Spleen (tissue), 11 donors: ENCODE data around the gene ADAMTS12. TPM values are rescaled to one million over a fixed set of nuclear protein-coding genes. Genes with fewer than 3 reads are reported as not detected.

Experiments used
- DNase-seq: peaks from one replicate; pipeline ENCODE4 v3.0.0-alpha.2; 2020
- H3K27ac ChIP-seq, 8 donors: fragments of 200-600 bp; sonication (generic) in 7 of 8; 1 replicate in 4 of 8; 2 replicates in 4 of 8; pipeline versions ENCODE4 v1.5.0 to v1.8.0; 2016 to 2021; ENCODE audit warnings: inconsistent platforms in 4 of 8, mild to moderate bottlenecking in 4 of 8, moderate library complexity in 1 of 8
- H3K27me3 ChIP-seq, 7 donors: fragments of 200-600 bp; sonication (generic) in 6 of 7; replicated peaks in 1 of 7; 1 replicate in 4 of 7; 2 replicates in 3 of 7; pipeline versions ENCODE4 v1.5.0 to v1.8.0; 2016 to 2021; ENCODE audit warnings: inconsistent platforms in 3 of 7, mild to moderate bottlenecking in 1 of 7
- H3K36me3 ChIP-seq, 6 donors: fragments of 200-600 bp; sonication (generic) in 5 of 6; 1 replicate in 4 of 6; 2 replicates in 2 of 6; pipeline versions ENCODE4 v1.5.0 to v1.8.0; 2016 to 2021; ENCODE audit warnings: inconsistent platforms in 2 of 6
- H3K4me1 ChIP-seq, 6 donors: fragments of 200-600 bp; sonication (generic) in 5 of 6; 1 replicate in 3 of 6; 2 replicates in 3 of 6; pipeline versions ENCODE4 v1.5.0 to v1.8.0; 2016 to 2021; ENCODE audit warnings: inconsistent platforms in 3 of 6
- H3K4me3 ChIP-seq, 8 donors: fragments of 200-600 bp; sonication (generic) in 7 of 8; 1 replicate in 4 of 8; 2 replicates in 4 of 8; pipeline versions ENCODE4 v1.5.0 to v1.8.0; 2016 to 2021; ENCODE audit warnings: inconsistent platforms in 4 of 8, mild to moderate bottlenecking in 4 of 8, moderate library complexity in 2 of 8
- H3K9me3 ChIP-seq, 8 donors: fragments of 200-600 bp; sonication (generic) in 7 of 8; 1 replicate in 4 of 8; 2 replicates in 4 of 8; pipeline versions ENCODE4 v1.5.0 to v1.8.0; 2016 to 2021; ENCODE audit warnings: inconsistent platforms in 4 of 8
- POLR2A ChIP-seq, 3 donors: fragments of 450-650 bp; IDR thresholded peaks; one replicate each; pipeline ENCODE4 v1.5.1; 2017; ENCODE audit warnings: antibody characterized with exemption in 3 of 3, mild to moderate bottlenecking in 1 of 3
- POLR2AphosphoS5 ChIP-seq, 3 donors: sonication (generic); formaldehyde crosslinking; IDR thresholded peaks; one replicate each; pipeline ENCODE4 v1.5.1; 2017; ENCODE audit warnings: antibody characterized with exemption in 3 of 3
- WGBS, 5 donors: extraction: QIAGEN DNeasy Blood & Tissue Kit in 3 of 5; methylation state at CpG; one replicate each; pipeline versions ENCODE4 v1.1.5 to v1.1.7; 2013 to 2018; 5-methylcytosine and 5-hydroxymethylcytosine counted together
- intact Hi-C: fragments of 100-400 bp; cut with DNase I; formaldehyde crosslinking; loops from one replicate; pipeline ENCODE4 v1.15.0; 2023; ENCODE audit warnings: low total_unique reads
- polyA plus RNA-seq, 3 donors: library from polyadenylated mRNA; stranded (reverse); fragments of 200-250 nt; gene quantifications; one replicate each; pipeline ENCODE4 v1.2.1, GENCODE V29; 2013
- total RNA-seq, 7 donors: library from RNA; depleted of rRNA in 3 of 7; stranded (reverse); fragments of >200 nt in 3 of 7; fragmentation: NEBNext Ultra II Directional in 4 of 7; extraction: Animal tissue kit (Norgen Biotek cat#: 25700) in 4 of 7; gene quantifications; one replicate each; pipeline versions ENCODE4 v1.1.0 to v1.2.1, GENCODE V29; 2016 to 2021
- TF ChIP-seq, protein P1 (sequence below), 11 experiments: fragments of 200-600 bp in 7 of 11; fragments of 450-650 bp in 4 of 11; sonication (generic) in 4 of 11; IDR thresholded peaks in 8 of 11; conservative IDR thresholded peaks in 3 of 11; 1 replicate in 7 of 11; 2 replicates in 4 of 11; pipeline versions ENCODE4 v1.4.0 to v1.8.0; 2016 to 2021; ENCODE audit warnings: antibody characterized with exemption in 11 of 11, inconsistent platforms in 4 of 11, mild to moderate bottlenecking in 1 of 11
- donor health status: healthy with polysubstance abuse.
- donor health status: DM: no; HTN: no; CAD: no; lungs with moderate emphysema.
- donor health status: DM: no; HTN: no; CAD: no.
- donor health status: Bipolar disorder and iron deficiency.
- donor health status: healthy.
- donor health status: DM: no; HTN: no; CAD: no.
- donor health status: DM: yes; HTN: yes; CAD: no.

ADAMTS12 gene
- total and polyA plus RNA-seq, 10 donors: 0.07 to 4.3 (median 1.4) TPM

DNA sequence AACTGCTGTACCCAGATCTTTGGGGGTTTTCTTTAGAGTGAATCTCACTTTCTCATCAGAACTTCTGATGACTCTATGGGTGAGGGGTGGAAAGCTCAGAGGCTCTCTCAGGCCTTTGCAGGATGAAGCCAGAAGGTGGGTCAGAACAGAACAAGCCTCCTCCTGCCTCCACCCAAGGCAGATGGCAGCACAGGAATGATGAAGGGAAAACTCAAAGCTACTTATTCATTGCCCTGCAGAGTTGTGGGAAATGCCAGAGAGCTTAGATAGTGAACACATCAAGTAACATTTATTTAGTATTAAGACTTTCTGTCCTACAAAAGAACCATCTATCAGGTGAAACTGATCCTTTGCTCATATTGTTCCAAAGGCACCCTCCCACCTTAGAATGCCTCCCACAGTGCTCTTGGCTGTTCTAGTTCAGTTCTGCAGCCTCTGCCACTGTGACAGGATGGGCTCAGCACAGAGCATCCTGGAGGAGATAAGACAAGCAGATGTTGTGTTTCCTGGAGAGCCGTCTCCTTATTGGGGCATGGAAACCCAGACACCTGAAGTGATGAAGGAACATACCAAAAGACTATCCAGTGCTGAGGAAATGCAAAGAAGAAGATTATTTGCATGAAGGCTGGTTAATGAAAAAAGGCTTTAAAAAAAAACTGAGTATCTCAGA, 146.6 kb downstream of the ADAMTS12 start:
- Histone ChIP-seq H3K9me3 (no peaks in the 10 kb centered on the region), H3K4me3 (no peak overlapping the region), H3K4me1 (no peaks in the 10 kb centered on the region), H3K27me3 (no peaks in the 10 kb centered on the region), H3K36me3 (no peaks in the 10 kb centered on the region), H3K27ac (no peak overlapping the region)
- WGBS, 5 donors: 67 to 85% (median 76%) methylated on average over 1 of the region's 1 CpG
- no peak for DNase-seq
- intact Hi-C loops: no loop called here
- TF ChIP-seq, protein P1, sequence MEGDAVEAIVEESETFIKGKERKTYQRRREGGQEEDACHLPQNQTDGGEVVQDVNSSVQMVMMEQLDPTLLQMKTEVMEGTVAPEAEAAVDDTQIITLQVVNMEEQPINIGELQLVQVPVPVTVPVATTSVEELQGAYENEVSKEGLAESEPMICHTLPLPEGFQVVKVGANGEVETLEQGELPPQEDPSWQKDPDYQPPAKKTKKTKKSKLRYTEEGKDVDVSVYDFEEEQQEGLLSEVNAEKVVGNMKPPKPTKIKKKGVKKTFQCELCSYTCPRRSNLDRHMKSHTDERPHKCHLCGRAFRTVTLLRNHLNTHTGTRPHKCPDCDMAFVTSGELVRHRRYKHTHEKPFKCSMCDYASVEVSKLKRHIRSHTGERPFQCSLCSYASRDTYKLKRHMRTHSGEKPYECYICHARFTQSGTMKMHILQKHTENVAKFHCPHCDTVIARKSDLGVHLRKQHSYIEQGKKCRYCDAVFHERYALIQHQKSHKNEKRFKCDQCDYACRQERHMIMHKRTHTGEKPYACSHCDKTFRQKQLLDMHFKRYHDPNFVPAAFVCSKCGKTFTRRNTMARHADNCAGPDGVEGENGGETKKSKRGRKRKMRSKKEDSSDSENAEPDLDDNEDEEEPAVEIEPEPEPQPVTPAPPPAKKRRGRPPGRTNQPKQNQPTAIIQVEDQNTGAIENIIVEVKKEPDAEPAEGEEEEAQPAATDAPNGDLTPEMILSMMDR (IDR thresholded peaks at IDR 0.05 in 8 of 11, conservative IDR thresholded peaks at IDR 0.05 in 3 of 11): no peak
- no peak for TF ChIP-seq POLR2A (IDR thresholded peaks at IDR 0.05)
- TF ChIP-seq POLR2AphosphoS5 (IDR thresholded peaks at IDR 0.05): no peak

DNA sequence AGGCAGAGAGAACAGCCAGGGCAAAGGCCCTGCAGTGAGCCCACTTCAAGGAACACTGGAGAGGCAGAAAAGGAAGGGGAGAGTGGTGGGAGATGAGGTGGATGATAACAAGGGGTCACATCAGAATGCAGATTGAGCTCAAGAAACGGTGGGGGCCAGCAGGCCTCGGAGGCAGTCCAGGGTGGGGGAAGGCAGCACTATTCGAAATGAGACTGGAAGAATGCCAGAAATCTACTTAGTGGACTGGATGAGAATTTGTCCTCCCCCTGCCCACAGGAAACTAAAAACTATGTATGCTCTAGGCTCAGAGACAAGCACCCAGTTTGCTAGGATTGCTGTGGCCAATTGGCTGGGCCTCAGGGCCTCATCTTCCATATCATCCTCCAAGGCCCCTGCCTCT, 148.7 kb downstream of the ADAMTS12 start:
- Histone ChIP-seq H3K9me3 (no peaks in the 10 kb centered on the region), H3K36me3 (no peaks in the 10 kb centered on the region), H3K27me3 (no peaks in the 10 kb centered on the region), H3K4me3 (no peak overlapping the region), H3K4me1 (no peaks in the 10 kb centered on the region), H3K27ac (peak overlapping the region in 1 of 8 donors; percentile 15)
- no peak for DNase-seq
- TF ChIP-seq, protein P1 (IDR thresholded peaks at IDR 0.05 in 8 of 11, conservative IDR thresholded peaks at IDR 0.05 in 3 of 11): no peak
- no peak for TF ChIP-seq POLR2A (IDR thresholded peaks at IDR 0.05)
- TF ChIP-seq POLR2AphosphoS5 (IDR thresholded peaks at IDR 0.05): no peak
- 54 to 68% (median 62%) methylated on average over 3 of the region's 3 CpGs for WGBS, 5 donors
- intact Hi-C loops: no loop called here

DNA sequence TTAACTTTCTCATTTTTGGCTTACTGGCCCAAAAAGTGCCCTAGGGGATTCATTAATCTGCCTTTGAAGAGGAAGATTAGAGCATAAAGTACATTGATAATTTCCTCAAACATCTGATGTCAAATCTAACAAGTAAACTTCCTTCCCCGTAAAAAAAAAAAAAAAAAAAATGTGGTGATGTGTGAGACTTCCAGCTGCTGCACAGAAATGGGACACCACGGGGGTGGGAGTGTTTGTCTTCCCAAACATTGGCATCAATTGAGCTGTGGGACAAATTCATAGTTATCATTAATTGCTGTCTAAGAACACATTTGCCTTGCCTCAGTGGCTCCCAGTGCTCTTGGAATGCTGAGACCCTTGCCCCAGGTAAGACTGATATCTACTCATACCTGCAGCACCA, 149.6 kb downstream of the ADAMTS12 start:
- WGBS, 5 donors: 52 to 70% (median 63%) methylated on average over 2 of the region's 2 CpGs
- H3K4me3 ChIP-seq: no peak overlapping the region
- intact Hi-C loops: no loop called here

DNA sequence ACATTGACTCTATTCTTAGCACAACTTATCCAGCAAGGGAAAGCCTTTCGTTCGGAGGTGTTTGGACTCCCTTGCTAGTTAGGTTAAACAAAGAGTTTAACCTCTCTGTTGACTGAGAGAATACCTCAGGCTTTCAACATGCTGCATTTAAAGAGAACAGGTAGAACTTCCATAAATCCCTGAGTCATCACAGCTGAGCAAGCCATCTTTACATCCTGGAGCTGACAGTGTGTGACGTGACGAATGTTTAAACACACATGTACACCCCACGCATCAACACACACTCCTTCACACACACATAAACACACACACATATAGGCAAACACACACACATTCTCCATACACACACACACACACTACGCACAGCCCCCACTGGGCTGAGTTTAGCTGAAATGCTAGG, 152.8 kb downstream of the ADAMTS12 start:
- DNase-seq: no peak
- Histone ChIP-seq H3K27me3 (no peaks in the 10 kb centered on the region), H3K9me3 (no peaks in the 10 kb centered on the region), H3K27ac (no peak overlapping the region), H3K36me3 (no peaks in the 10 kb centered on the region), H3K4me1 (no peaks in the 10 kb centered on the region), H3K4me3 (no peak overlapping the region)
- intact Hi-C loops: no loop called here
- WGBS, 5 donors: 89 to 96% (median 95%) methylated on average over 6 of the region's 6 CpGs
- TF ChIP-seq, protein P1 (IDR thresholded peaks at IDR 0.05 in 8 of 11, conservative IDR thresholded peaks at IDR 0.05 in 3 of 11): no peak
- TF ChIP-seq POLR2A (IDR thresholded peaks at IDR 0.05) (no peak), POLR2AphosphoS5 (IDR thresholded peaks at IDR 0.05) (no peak)

More for the DNA sequence above, 149.6 kb downstream of the ADAMTS12 start:
- Histone ChIP-seq H3K4me1 (no peaks in the 10 kb centered on the region), H3K27ac (no peak overlapping the region), H3K27me3 (no peaks in the 10 kb centered on the region), H3K9me3 (no peaks in the 10 kb centered on the region), H3K36me3 (no peaks in the 10 kb centered on the region)
- TF ChIP-seq, protein P1 (IDR thresholded peaks at IDR 0.05 in 8 of 11, conservative IDR thresholded peaks at IDR 0.05 in 3 of 11): no peak
- TF ChIP-seq POLR2AphosphoS5 (IDR thresholded peaks at IDR 0.05) (no peak), POLR2A (IDR thresholded peaks at IDR 0.05) (no peak)
- DNase-seq: no peak
